Measurements from ENCODE around the gene SEMA7A.

SEMA7A gene

DNA sequence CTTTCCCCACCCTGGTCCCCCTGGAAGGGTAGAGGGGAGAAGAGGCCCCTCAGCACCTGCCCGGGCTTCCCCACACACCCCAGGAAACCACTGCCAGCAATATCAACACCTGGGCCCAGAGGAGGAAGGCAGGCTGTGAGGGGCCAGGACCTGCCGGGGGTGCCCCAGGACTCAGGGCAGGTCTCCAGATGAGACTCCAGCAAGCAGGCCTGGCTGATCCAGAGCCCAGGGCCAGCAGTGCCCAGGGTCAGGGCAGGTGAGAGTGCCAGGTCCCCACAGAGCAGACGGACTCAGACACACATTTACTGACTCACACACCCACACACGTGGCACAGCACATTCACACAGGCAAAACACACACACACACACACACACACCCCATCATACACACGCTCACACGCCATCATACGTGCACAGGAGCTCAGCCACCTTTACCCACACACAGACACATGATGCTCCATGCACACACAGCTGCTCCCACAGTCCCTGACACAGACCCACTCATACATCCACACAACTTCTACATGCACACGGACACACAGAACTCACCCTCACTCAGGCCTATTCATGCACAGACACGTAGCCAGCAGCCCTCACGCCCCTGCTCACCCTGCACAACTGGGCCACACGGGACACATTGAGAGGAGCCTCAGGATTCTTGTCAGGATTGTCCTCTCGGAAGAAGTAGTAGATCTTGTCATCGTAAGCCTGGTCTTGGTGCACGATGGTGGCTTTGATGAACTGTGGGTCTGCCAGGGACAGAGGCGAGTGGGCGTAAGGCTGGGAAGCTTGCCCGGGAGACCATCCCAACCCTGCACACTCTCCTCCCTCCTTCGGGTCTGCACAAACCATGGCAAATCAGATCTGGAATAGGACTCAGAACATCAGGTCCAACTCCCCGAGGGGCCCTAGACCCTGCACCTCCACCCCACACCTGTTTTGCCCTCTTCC lies 17.5 kb downstream of the SEMA7A start:
- TF ChIP-seq FOXP2 (optimal IDR thresholded peaks at IDR 0.05; ENCODE audit: borderline replicate concordance, extremely low read depth, extremely low read length, insufficient read depth) (no peak), POLR2AphosphoS5 (IDR thresholded peaks at IDR 0.05; ENCODE audit: low read depth, low read length) (no peak), TAF1 (IDR thresholded peaks at IDR 0.05; ENCODE audit: borderline replicate concordance, insufficient read depth, low read length) (no peak), SIN3A (IDR thresholded peaks at IDR 0.05; ENCODE audit: borderline replicate concordance, insufficient read depth, low read length) (no peak)
- TF ChIP-seq, protein P1, sequence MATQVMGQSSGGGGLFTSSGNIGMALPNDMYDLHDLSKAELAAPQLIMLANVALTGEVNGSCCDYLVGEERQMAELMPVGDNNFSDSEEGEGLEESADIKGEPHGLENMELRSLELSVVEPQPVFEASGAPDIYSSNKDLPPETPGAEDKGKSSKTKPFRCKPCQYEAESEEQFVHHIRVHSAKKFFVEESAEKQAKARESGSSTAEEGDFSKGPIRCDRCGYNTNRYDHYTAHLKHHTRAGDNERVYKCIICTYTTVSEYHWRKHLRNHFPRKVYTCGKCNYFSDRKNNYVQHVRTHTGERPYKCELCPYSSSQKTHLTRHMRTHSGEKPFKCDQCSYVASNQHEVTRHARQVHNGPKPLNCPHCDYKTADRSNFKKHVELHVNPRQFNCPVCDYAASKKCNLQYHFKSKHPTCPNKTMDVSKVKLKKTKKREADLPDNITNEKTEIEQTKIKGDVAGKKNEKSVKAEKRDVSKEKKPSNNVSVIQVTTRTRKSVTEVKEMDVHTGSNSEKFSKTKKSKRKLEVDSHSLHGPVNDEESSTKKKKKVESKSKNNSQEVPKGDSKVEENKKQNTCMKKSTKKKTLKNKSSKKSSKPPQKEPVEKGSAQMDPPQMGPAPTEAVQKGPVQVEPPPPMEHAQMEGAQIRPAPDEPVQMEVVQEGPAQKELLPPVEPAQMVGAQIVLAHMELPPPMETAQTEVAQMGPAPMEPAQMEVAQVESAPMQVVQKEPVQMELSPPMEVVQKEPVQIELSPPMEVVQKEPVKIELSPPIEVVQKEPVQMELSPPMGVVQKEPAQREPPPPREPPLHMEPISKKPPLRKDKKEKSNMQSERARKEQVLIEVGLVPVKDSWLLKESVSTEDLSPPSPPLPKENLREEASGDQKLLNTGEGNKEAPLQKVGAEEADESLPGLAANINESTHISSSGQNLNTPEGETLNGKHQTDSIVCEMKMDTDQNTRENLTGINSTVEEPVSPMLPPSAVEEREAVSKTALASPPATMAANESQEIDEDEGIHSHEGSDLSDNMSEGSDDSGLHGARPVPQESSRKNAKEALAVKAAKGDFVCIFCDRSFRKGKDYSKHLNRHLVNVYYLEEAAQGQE (IDR thresholded peaks at IDR 0.05; ENCODE audit: insufficient read depth in 1 of 2, low read depth in 2 of 2, low read length in 2 of 2) = no peak

DNA sequence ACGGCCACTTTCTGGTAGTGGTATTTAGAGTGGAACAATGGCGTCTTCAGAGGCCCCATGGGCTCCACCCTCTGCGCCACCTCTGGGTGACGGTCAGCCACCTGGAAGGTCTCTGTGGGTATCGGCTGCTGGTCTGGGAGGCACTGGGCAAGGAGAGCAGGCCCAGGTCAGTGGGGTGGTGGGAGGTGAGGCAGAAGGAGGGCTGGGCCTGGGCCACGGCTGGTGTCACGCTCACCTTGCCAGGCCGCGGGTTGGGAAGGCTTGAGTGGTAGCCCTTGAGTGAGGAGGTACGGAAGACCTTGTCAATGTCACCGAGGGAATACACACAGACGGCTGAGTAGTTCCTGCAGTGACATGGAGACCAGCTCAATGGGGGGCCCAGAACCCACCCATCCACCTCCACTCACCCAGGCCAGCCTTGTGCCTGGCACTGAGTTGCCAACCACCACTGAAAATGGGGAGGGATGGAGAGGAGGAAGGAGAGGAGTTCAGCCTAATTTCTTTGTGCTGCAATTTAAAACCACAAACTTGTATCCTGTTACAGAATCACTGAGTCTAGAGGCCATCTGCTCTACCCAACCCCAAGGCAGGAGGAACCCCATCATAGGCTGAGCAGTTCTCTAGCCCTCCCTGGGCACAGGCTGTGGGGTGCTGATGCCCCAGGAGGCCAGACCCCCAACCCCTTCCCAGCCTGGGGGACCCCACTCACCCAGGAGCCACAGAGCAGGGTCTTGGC lies 19.0 kb downstream of the SEMA7A start:
- TF ChIP-seq SIN3A (IDR thresholded peaks at IDR 0.05; ENCODE audit: borderline replicate concordance, insufficient read depth, low read length) (no peak), POLR2AphosphoS5 (IDR thresholded peaks at IDR 0.05; ENCODE audit: low read depth, low read length) (no peak), FOXP2 (optimal IDR thresholded peaks at IDR 0.05; ENCODE audit: borderline replicate concordance, extremely low read depth, extremely low read length, insufficient read depth) (no peak)
- TF ChIP-seq, protein P1 (IDR thresholded peaks at IDR 0.05; ENCODE audit: insufficient read depth in 1 of 2, low read depth in 2 of 2, low read length in 2 of 2) = no peak

DNA sequence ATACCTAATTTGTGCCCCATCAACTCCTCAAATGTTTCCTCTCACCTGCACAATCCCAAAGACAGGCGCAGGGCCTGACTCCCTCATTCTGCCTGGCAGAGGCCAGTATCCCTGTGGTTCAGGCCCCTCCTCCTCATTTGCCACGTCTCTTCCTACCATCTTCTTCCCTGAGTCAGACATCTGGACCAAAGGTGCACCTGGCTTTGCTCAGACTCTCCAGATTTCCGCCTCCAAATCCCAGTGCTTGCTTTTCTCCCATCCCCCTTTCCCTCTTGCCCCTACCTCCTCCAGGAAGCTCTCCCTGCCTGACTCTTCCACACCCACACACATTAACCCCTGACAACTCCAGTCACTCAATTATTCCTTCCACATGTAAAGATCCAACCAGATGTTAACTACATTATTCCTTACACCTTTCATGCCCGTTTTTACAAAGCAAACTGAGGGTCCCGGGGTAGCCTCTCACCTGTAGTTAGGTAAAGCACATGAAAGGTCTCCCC lies 19.6 kb downstream of the SEMA7A start:
- TF ChIP-seq POLR2AphosphoS5 (IDR thresholded peaks at IDR 0.05; ENCODE audit: low read depth, low read length) (no peak), FOXP2 (optimal IDR thresholded peaks at IDR 0.05; ENCODE audit: borderline replicate concordance, extremely low read depth, extremely low read length, insufficient read depth) (no peak), TAF1 (IDR thresholded peaks at IDR 0.05; ENCODE audit: borderline replicate concordance, insufficient read depth, low read length) (no peak)
- TF ChIP-seq, protein P1 (IDR thresholded peaks at IDR 0.05; ENCODE audit: insufficient read depth in 1 of 2, low read depth in 2 of 2, low read length in 2 of 2) = no peak

DNA sequence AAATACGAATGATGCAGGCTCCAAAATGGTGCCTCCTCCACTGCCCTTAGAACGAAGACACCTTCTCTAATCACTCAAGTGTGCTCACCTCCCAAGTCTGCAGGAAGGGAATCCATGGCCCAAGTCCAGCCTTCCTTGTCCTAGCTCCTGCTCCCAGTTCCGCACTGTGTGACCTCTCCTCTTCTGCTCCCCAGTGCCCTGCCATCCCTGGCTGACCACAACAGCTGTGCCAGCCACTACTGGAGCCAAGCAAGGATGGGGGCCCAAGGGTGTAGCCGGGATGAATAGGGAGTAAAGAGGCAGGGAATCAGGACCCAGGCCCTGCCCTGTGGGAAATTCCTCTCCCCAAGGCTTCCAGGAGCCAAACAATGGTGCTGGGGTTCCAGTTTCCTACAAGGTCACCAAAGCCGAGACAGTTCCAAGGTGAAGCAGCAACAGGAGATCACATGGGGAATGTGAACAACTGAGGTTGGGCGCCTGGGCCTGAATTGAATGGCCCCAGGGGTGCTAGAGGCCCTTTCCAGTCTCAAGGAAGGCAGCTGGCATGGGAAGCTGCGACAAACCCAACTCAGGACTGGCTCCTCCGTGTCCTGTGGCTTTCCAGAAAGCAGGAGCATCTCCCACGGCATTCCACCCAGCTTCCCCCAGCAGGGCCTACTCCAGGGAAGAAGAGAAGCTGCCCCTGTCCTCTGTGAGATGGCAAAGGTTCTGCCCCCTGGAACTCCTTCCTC lies 20.2 kb downstream of the SEMA7A start:
- TF ChIP-seq FOXP2 (optimal IDR thresholded peaks at IDR 0.05; ENCODE audit: borderline replicate concordance, extremely low read depth, extremely low read length, insufficient read depth) = no peak
- TF ChIP-seq TAF1 (IDR thresholded peaks at IDR 0.05; ENCODE audit: borderline replicate concordance, insufficient read depth, low read length) = no peak
- TF ChIP-seq SIN3A (IDR thresholded peaks at IDR 0.05; ENCODE audit: borderline replicate concordance, insufficient read depth, low read length) = no peak
- no peak for TF ChIP-seq POLR2AphosphoS5 (IDR thresholded peaks at IDR 0.05; ENCODE audit: low read depth, low read length)
- TF ChIP-seq, protein P1 (IDR thresholded peaks at IDR 0.05; ENCODE audit: insufficient read depth in 1 of 2, low read depth in 2 of 2, low read length in 2 of 2) = no peak
